GM23338 (cell line): ENCODE data around the gene CDH12. TPM values are rescaled to one million over a fixed set of nuclear protein-coding genes. Genes with fewer than 3 reads are reported as not detected.

Experiments
- ATAC-seq: fragments of 200-7000 bp; cut with Tn5 transposase; 3 replicates; pipeline ENCODE4 v1.9.1; 2020
- DNase-seq: peaks from one replicate; pipeline ENCODE4 v3.0.0-alpha.2; 2015; ENCODE audit warnings: low spot score
- H2AFZ ChIP-seq: fragments of 200-600 bp; sonication (generic); 2 replicates; pipeline ENCODE4 v1.8.0; 2016; ENCODE audit warnings: antibody characterized with exemption, mild to moderate bottlenecking, moderate library complexity
- H3F3A ChIP-seq: fragments of 200-600 bp; sonication (generic); replicated peaks from 2 replicates; pipeline ENCODE4 v1.8.0; 2017; ENCODE audit warnings: antibody characterized with exemption, mixed run types, low read depth
- H3K27ac ChIP-seq: fragments of 200-600 bp; sonication (generic); 2 replicates; pipeline ENCODE4 v1.6.1; 2016; ENCODE audit warnings: low read depth
- H3K27me3 ChIP-seq: fragments of 200-600 bp; sonication (generic); 2 replicates; pipeline ENCODE4 v1.8.0; 2016; ENCODE audit warnings: mild to moderate bottlenecking, mixed run types, moderate library complexity; ENCODE audit not compliant: insufficient read depth
- H3K36me3 ChIP-seq: fragments of 200-600 bp; sonication (generic); 2 replicates; pipeline ENCODE4 v1.8.0; 2016; ENCODE audit warnings: mild to moderate bottlenecking; ENCODE audit not compliant: insufficient read depth
- H3K4me1 ChIP-seq: fragments of 200-600 bp; sonication (generic); 2 replicates; pipeline ENCODE4 v1.8.0; 2016; ENCODE audit warnings: mild to moderate bottlenecking, moderate library complexity; ENCODE audit not compliant: insufficient read depth
- H3K4me2 ChIP-seq: fragments of 200-600 bp; sonication (generic); 2 replicates; pipeline ENCODE4 v1.7.1; 2017; ENCODE audit warnings: mixed run types
- H3K4me3 ChIP-seq: fragments of 200-600 bp; sonication (generic); 2 replicates; pipeline ENCODE4 v1.6.1; 2016; ENCODE audit warnings: mixed run types
- H3K79me2 ChIP-seq: fragments of 200-600 bp; sonication (generic); replicated peaks from 2 replicates; pipeline ENCODE4 v1.8.0; 2017; ENCODE audit warnings: mild to moderate bottlenecking; ENCODE audit not compliant: insufficient read depth
- H3K9me2 ChIP-seq: fragments of 200-600 bp; sonication (generic); 2 replicates; pipeline ENCODE4 v1.8.0; 2017; ENCODE audit not compliant: insufficient read depth
- H4K20me1 ChIP-seq: fragments of 200-600 bp; sonication (generic); replicated peaks from 2 replicates; pipeline ENCODE4 v1.8.0; 2017; ENCODE audit warnings: mild to moderate bottlenecking; ENCODE audit not compliant: insufficient read depth
- H3K27ac Mint-ChIP-seq: 2 replicates; pipeline ENCODE4 v1.8.0; 2020; ENCODE audit warnings: inconsistent platforms, mild to moderate bottlenecking, moderate library complexity, mixed read lengths
- H3K27me3 Mint-ChIP-seq: 3 replicates; pipeline ENCODE4 v1.8.0; 2022; ENCODE audit warnings: low read depth, mild to moderate bottlenecking, moderate library complexity, mixed read lengths, inconsistent platforms; ENCODE audit not compliant: insufficient read depth, poor library complexity
- H3K36me3 Mint-ChIP-seq: 3 replicates; pipeline ENCODE4 v1.8.0; 2021; ENCODE audit warnings: low read depth, mild to moderate bottlenecking, inconsistent platforms, moderate library complexity, mixed read lengths
- H3K4me1 Mint-ChIP-seq: 3 replicates; pipeline ENCODE4 v1.8.0; 2020; ENCODE audit warnings: mild to moderate bottlenecking, inconsistent platforms, mixed read lengths
- H3K4me3 Mint-ChIP-seq: 3 replicates; pipeline ENCODE4 v1.8.0; 2021; ENCODE audit warnings: moderate library complexity, mild to moderate bottlenecking, inconsistent platforms, mixed read lengths
- H3K9me3 Mint-ChIP-seq: 3 replicates; pipeline ENCODE4 v1.8.0; 2020; ENCODE audit warnings: moderate library complexity, mild to moderate bottlenecking, inconsistent platforms, mixed read lengths
- CREB1 ChIP-seq: fragments of 250-450 bp; sonication (Bioruptor Pico); IDR thresholded peaks from 2 replicates; pipeline ENCODE4 v1.5.0; 2020; ENCODE audit warnings: low read depth, mild to moderate bottlenecking, moderate library complexity
- EZH2 ChIP-seq: fragments of 200-600 bp; sonication (generic); IDR thresholded peaks from one replicate; pipeline ENCODE4 v1.8.0; 2017; ENCODE audit warnings: antibody characterized with exemption, mild to moderate bottlenecking, low read depth; ENCODE audit not compliant: unreplicated experiment
- EZH2phosphoT487 ChIP-seq: fragments of 200-600 bp; sonication (generic); IDR thresholded peaks from one replicate; pipeline ENCODE4 v1.8.1; 2018; ENCODE audit warnings: antibody characterized with exemption; ENCODE audit not compliant: unreplicated experiment
- JUNB ChIP-seq: IDR thresholded peaks from one replicate; pipeline ENCODE4 v1.6.1; 2016; ENCODE audit warnings: antibody characterized with exemption; ENCODE audit not compliant: unreplicated experiment
- NANOG ChIP-seq: IDR thresholded peaks from 2 replicates; pipeline ENCODE4 v1.6.1; 2016; ENCODE audit warnings: antibody characterized with exemption, borderline replicate concordance
- POLR2AphosphoS5 ChIP-seq: IDR thresholded peaks from 2 replicates; pipeline ENCODE4 v1.6.1; 2016; ENCODE audit warnings: antibody characterized with exemption, low read depth
- ZNF331 ChIP-seq: fragments of 250-450 bp; sonication (Bioruptor Pico); IDR thresholded peaks from 2 replicates; pipeline ENCODE4 v1.5.0; 2020; ENCODE audit warnings: low read depth, mild to moderate bottlenecking, moderate library complexity
- polyA plus RNA-seq: library from polyadenylated mRNA; unstranded; fragments of >200 nt; fragmentation: Nextera tagmentation; extraction: Ambion mirVana; gene quantifications from 2 replicates; pipeline ENCODE4 v1.2.1, GENCODE V29; 2016
- total RNA-seq: library from RNA; depleted of rRNA; stranded (reverse); fragments of >200 nt; shearing (Covaris generic); gene quantifications from 2 replicates; pipeline ENCODE4 v1.2.3, GENCODE V29; 2014
- TF ChIP-seq, protein P1 (sequence below): IDR thresholded peaks from one replicate; pipeline ENCODE4 v1.6.1; 2018; ENCODE audit warnings: antibody characterized with exemption; ENCODE audit not compliant: unreplicated experiment
- TF ChIP-seq, protein P2 (sequence below): fragments of 250-450 bp; sonication (Bioruptor Pico); IDR thresholded peaks from 2 replicates; pipeline ENCODE4 v1.5.0; 2020; ENCODE audit warnings: mild to moderate bottlenecking, moderate library complexity
- TF ChIP-seq, protein P3 (sequence below): IDR thresholded peaks from 2 replicates; pipeline ENCODE4 v1.6.1; 2016; ENCODE audit warnings: antibody characterized with exemption

Gene CDH12
- total and polyA plus RNA-seq, 2 experiments from 2014 or later = not detected

DNA sequence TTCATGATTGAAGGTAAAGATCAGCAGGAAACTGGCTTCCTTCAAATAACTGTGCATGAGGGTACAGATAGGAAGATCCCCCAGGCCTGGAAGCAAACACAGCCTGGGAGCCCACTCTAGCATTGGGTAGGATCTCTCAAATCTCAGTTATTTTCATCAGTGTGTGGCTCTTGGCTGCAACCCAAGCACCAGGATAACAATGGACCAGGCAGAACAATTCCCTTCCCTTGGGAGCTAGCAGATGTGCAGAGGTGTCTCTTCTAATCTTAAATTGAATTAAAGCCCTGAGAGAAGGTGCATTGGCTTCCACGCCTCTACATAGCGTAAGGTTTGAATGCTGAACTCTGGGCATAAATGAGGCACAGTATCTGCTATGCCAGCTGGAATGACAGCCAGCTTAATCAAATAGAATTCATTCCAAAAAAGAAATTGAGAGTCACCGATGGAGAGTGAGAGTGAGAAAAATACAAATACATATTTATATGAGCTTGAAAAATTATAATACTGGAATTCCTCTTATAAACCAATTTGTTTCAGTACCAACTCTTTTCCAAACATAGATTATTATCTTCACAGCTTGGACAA is 957.3 kb downstream of the CDH12 start (continued):
- TF ChIP-seq, protein P1, sequence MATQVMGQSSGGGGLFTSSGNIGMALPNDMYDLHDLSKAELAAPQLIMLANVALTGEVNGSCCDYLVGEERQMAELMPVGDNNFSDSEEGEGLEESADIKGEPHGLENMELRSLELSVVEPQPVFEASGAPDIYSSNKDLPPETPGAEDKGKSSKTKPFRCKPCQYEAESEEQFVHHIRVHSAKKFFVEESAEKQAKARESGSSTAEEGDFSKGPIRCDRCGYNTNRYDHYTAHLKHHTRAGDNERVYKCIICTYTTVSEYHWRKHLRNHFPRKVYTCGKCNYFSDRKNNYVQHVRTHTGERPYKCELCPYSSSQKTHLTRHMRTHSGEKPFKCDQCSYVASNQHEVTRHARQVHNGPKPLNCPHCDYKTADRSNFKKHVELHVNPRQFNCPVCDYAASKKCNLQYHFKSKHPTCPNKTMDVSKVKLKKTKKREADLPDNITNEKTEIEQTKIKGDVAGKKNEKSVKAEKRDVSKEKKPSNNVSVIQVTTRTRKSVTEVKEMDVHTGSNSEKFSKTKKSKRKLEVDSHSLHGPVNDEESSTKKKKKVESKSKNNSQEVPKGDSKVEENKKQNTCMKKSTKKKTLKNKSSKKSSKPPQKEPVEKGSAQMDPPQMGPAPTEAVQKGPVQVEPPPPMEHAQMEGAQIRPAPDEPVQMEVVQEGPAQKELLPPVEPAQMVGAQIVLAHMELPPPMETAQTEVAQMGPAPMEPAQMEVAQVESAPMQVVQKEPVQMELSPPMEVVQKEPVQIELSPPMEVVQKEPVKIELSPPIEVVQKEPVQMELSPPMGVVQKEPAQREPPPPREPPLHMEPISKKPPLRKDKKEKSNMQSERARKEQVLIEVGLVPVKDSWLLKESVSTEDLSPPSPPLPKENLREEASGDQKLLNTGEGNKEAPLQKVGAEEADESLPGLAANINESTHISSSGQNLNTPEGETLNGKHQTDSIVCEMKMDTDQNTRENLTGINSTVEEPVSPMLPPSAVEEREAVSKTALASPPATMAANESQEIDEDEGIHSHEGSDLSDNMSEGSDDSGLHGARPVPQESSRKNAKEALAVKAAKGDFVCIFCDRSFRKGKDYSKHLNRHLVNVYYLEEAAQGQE = no peak

DNA sequence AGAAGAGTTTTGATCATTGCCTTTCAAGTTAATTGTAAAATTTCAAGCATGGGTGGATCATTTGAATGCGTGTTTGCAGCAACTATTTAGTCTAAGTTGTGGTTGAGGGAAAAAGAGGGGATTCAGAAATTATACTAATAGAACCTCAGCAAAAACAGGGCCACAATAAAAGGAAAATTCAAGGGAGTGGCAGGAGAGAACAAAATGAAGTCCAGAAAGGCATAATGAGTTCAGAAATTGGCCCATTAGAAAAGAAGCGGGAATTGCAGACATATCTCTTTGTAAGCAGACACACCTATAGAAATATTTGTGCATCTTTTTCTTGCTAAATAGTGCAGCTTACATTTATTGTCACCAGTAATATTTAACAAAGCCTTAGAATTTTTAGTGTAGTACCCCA is 960.0 kb downstream of the CDH12 start:
- H3K36me3 Mint-ChIP-seq = no peaks in the 10 kb centered on the region
- H3K4me1 Mint-ChIP-seq = peaks cover 21% of the 10 kb centered on the region
- no peaks in the 10 kb centered on the region for H3K9me3 Mint-ChIP-seq
- Histone ChIP-seq H3K79me2 (no peaks in the 10 kb centered on the region), H4K20me1 (no peaks in the 10 kb centered on the region), H3K4me2 (no peak overlapping the region), H3K9me2 (no peaks in the 10 kb centered on the region), H2AFZ (0 out of 2 replicates have a peak overlapping the region, but pooled peaks have one; percentile 6), H3K27ac (no peak overlapping the region), H3K4me3 (no peak overlapping the region), H3K36me3 (no peaks in the 10 kb centered on the region), H3F3A (no peaks in the 10 kb centered on the region), H3K4me1 (peaks cover 18% of the 10 kb centered on the region), H3K27me3 (no peaks in the 10 kb centered on the region)
- H3K4me3 Mint-ChIP-seq = no peak overlapping the region
- H3K27ac Mint-ChIP-seq = no peak overlapping the region
- DNase-seq (no peak), ATAC-seq (no peak)
- H3K27me3 Mint-ChIP-seq = no peaks in the 10 kb centered on the region
- TF ChIP-seq, protein P1 = no peak
- TF ChIP-seq EZH2phosphoT487 (no peak), POLR2AphosphoS5 (no peak), JUNB (no peak), ZNF331 (no peak), NANOG (no peak), EZH2 (no peak), CREB1 (CRISPR knock-in tag) (no peak)
- TF ChIP-seq, protein P2, sequence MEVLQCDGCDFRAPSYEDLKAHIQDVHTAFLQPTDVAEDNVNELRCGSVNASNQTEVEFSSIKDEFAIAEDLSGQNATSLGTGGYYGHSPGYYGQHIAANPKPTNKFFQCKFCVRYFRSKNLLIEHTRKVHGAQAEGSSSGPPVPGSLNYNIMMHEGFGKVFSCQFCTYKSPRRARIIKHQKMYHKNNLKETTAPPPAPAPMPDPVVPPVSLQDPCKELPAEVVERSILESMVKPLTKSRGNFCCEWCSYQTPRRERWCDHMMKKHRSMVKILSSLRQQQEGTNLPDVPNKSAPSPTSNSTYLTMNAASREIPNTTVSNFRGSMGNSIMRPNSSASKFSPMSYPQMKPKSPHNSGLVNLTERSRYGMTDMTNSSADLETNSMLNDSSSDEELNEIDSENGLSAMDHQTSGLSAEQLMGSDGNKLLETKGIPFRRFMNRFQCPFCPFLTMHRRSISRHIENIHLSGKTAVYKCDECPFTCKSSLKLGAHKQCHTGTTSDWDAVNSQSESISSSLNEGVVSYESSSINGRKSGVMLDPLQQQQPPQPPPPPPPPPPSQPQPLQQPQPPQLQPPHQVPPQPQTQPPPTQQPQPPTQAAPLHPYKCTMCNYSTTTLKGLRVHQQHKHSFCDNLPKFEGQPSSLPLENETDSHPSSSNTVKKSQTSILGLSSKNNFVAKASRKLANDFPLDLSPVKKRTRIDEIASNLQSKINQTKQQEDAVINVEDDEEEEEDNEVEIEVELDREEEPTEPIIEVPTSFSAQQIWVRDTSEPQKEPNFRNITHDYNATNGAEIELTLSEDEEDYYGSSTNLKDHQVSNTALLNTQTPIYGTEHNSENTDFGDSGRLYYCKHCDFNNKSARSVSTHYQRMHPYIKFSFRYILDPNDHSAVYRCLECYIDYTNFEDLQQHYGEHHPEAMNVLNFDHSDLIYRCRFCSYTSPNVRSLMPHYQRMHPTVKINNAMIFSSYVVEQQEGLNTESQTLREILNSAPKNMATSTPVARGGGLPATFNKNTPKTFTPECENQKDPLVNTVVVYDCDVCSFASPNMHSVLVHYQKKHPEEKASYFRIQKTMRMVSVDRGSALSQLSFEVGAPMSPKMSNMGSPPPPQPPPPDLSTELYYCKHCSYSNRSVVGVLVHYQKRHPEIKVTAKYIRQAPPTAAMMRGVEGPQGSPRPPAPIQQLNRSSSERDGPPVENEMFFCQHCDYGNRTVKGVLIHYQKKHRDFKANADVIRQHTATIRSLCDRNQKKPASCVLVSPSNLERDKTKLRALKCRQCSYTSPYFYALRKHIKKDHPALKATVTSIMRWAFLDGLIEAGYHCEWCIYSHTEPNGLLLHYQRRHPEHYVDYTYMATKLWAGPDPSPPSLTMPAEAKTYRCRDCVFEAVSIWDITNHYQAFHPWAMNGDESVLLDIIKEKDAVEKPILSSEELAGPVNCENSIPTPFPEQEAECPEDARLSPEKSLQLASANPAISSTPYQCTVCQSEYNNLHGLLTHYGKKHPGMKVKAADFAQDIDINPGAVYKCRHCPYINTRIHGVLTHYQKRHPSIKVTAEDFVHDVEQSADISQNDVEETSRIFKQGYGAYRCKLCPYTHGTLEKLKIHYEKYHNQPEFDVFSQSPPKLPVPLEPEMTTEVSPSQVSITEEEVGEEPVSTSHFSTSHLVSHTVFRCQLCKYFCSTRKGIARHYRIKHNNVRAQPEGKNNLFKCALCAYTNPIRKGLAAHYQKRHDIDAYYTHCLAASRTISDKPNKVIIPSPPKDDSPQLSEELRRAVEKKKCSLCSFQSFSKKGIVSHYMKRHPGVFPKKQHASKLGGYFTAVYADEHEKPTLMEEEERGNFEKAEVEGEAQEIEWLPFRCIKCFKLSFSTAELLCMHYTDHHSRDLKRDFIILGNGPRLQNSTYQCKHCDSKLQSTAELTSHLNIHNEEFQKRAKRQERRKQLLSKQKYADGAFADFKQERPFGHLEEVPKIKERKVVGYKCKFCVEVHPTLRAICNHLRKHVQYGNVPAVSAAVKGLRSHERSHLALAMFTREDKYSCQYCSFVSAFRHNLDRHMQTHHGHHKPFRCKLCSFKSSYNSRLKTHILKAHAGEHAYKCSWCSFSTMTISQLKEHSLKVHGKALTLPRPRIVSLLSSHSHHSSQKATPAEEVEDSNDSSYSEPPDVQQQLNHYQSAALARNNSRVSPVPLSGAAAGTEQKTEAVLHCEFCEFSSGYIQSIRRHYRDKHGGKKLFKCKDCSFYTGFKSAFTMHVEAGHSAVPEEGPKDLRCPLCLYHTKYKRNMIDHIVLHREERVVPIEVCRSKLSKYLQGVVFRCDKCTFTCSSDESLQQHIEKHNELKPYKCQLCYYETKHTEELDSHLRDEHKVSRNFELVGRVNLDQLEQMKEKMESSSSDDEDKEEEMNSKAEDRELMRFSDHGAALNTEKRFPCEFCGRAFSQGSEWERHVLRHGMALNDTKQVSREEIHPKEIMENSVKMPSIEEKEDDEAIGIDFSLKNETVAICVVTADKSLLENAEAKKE (CRISPR knock-in tag) = no peak
- TF ChIP-seq, protein P3, sequence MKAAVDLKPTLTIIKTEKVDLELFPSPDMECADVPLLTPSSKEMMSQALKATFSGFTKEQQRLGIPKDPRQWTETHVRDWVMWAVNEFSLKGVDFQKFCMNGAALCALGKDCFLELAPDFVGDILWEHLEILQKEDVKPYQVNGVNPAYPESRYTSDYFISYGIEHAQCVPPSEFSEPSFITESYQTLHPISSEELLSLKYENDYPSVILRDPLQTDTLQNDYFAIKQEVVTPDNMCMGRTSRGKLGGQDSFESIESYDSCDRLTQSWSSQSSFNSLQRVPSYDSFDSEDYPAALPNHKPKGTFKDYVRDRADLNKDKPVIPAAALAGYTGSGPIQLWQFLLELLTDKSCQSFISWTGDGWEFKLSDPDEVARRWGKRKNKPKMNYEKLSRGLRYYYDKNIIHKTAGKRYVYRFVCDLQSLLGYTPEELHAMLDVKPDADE = no peak
